Right lung (tissue), 5 donors: Measurements from ENCODE around the gene NEO1. TPM values are rescaled to one million over a fixed set of nuclear protein-coding genes. Genes with fewer than 3 reads are reported as not detected.

ENCODE experiments used
- DNase-seq, 2 donors: peaks; one replicate each; pipeline ENCODE4 v3.0.0-alpha.2; 2013
- polyA plus RNA-seq, 5 donors: library from polyadenylated mRNA; unstranded; fragments of 120-200 nt; gene quantifications; one replicate each; pipeline versions ENCODE4 v1.2.1 to v1.2.3, GENCODE V29; 2013; ENCODE audit warnings: inconsistent platforms in 1 of 5, low replicate concordance in 1 of 5; ENCODE audit not compliant: insufficient read length in 5 of 5, insufficient read depth in 1 of 5

NEO1 gene
- polyA plus RNA-seq, 5 donors = 88.3 to 114 (median 111) TPM

- peak; percentile 56 to 67 for DNase-seq
These were observed 22.1 kb upstream of the NEO1 start for GRCh38 chr15:73030122-73030679.

- DNase-seq = no peak
These were observed 20.6 kb upstream of the NEO1 start for GRCh38 chr15:73031648-73032047.

DNA sequence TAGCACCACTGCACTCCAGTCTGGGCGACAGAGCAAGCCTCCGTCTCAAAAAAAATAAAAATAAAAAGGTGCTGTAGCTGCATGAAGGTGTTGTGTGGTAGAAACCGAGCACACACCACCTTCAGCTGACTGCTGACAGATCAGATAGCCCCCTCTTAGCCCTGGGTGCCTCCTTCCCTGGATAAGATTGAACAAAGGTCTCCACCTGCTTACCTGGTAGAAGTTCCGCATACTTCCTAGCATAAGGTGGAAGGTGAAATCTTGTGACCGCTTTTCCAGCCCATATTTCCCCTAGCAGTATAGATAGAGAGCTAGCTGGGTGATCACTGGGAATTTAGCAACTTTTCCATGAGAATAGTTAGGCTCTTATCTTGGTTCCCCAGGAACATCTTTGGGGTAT, 18.7 kb upstream of the NEO1 start:
- DNase-seq = no peak

GRCh38 chr15:73034221-73034620, 18.0 kb upstream of the NEO1 start:
- no peak for DNase-seq

- DNase-seq = no peak
These were observed 17.0 kb upstream of the NEO1 start for GRCh38 chr15:73035221-73035620.

DNA sequence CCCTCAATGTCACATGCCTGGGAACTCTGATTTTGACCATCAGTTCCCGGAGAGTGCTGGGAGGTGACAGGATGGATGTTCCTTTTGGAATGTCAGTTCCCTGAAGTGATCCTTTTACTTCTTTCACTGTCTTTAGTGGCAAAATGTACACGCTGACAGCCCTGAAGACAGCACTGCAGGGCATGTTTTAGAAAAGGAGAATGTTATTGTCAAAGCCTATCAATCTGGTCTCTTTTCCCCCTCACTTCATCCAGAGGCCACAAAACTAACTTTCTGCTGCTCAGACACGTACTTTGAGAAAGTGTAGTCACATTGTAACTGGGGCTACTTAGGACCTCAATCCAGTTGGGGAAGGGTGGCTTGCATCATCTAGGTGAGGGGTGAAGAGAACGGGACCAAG, 14.0 kb upstream of the NEO1 start:
- DNase-seq = no peak

- DNase-seq = no peak
These were observed 6.2 kb upstream of the NEO1 start for GRCh38 chr15:73046073-73046472.

- DNase-seq = no peak
These were observed 4.4 kb upstream of the NEO1 start for GRCh38 chr15:73047882-73048281.

DNA sequence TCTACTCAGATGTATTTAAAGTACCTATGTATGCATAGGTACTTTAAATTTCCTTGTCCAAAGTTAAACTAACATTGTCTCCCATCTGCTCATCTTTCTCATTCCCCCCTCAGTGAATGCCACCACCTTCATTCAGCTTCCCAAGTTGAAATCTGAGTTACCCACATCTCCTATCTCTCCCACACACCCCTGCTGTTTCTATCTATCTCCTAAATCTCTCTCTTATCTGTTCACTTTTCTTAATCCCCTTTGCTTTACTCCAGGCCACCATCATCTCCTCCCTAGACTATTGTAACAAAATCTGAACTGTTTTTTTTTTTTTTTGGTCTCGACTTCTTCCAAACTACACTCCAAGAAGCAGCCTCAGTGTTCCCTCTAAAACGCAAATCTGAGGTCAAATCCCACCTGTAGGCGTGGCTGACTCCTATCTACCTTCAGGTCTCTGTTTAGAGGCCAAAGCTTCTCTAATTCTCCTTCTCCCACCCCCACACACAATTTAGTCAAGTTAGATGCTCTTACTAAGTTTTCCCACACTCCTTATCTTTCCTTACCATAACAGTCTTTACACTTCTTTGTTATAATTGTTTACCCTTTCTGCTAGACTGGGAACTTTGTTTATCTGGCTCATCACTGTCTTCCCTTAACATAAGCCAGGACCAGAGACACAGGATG, 3.5 kb upstream of the NEO1 start:
- no peak for DNase-seq

GRCh38 chr15:73049564-73050215, 2.6 kb upstream of the NEO1 start:
- no peak for DNase-seq

- DNase-seq = no peak
These were observed 1.5 kb upstream of the NEO1 start for GRCh38 chr15:73050561-73051295.

- no peak for DNase-seq
These were observed 864 bp upstream of the NEO1 start for GRCh38 chr15:73051391-73051806.

GRCh38 chr15:73052653-73053397, 562 bp downstream of the NEO1 start:
- peak; percentile 52 to 59 for DNase-seq

DNA sequence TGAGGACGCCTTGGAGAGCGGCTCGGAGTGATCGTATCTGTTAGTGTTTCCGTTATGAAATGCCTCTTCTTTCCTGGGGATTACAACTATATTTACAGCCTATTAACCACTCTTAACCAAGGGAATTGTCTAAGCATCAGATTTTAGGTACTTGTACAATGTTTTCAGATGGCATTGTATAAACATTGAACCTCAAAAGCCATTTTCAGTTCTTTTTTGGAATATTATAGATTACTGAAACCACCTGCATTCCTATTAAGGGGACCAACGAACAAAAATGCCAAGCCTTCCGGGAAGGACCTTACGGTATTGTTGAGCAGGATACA, 1.1 kb downstream of the NEO1 start:
- no peak for DNase-seq

DNA sequence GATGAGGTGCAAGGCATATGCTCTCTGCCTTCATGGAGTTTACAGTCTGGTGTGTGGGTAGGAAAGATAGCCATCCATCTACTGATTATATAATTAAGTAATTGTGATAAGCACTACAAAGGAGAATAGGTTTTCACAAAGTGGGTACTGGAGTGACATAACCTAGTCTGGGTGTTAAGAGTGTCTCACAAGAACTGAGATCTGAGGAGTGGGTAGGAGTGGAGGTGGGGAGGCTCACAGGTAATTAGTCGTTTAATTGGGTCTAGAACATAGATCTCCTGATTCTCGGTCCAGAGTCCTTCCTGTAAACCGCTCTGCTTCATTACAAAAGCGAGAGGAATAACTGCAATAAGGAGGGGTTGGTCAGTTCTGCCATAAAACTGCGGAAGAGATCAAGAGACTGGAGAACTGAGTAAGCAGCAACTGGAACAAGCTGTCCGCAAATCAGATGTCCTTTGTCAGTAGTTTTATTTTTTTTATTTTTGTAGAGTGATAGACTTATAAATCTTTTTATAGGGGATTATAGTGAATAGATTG, 2.2 kb downstream of the NEO1 start:
- DNase-seq = no peak

GRCh38 chr15:73056460-73056859, 4.2 kb downstream of the NEO1 start:
- DNase-seq = no peak

GRCh38 chr15:73058437-73058836, 6.2 kb downstream of the NEO1 start:
- DNase-seq = no peak

GRCh38 chr15:73065114-73065513, 12.9 kb downstream of the NEO1 start:
- no peak for DNase-seq

GRCh38 chr15:73069109-73069508, 16.8 kb downstream of the NEO1 start:
- no peak for DNase-seq

DNA sequence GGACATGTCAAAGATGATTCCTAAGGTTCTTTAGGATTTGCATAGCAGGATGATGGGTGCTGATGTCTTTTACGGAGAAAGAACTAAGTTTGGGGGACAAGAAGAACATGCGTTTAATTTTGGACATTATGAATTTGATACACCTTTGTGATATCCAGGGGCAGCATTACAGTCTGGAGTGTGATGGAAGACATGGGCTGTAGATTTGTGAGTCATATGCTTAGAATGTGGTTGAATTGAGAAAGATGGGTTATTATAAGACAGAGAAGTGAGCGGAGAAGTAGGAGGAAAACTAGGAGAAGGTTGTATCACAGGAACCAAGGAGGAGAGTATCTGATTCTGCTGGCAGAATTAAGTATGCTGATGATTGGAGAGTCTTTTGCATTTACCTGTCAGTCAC, 20.6 kb downstream of the NEO1 start:
- DNase-seq = no peak

DNA sequence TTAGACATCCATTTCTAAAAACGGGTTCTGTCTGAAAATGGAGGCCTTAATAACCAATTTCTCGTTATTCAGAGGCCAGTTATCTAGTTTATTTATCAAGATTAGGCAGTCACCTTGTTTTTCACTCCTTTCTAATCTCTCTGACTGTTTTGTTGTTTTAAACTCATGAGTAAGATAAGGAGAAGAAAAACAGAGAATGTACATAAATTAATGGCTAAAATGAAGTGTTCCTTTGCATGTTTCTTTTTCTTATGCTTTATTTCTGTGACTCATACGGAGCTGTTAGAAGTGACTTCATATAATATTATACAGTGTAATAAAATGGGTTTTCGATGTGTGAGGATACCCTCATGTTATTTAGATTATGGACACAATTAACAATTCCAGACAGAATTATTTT, 22.0 kb downstream of the NEO1 start:
- DNase-seq = no peak
